OCI-LY7 (cell line): ENCODE measurements around the gene PCED1B.

Experiments used
- EZH2phosphoT487 ChIP-seq: fragments of 200-600 bp; sonication (generic); IDR thresholded peaks from 2 replicates; pipeline ENCODE4 v1.6.1; 2018; ENCODE audit warnings: low read depth, borderline replicate concordance, mild to moderate bottlenecking, mixed run types, antibody characterized with exemption, low read length, moderate library complexity, mixed read lengths
- TF ChIP-seq, protein P1 (sequence below): fragments of 200-600 bp; sonication (generic); conservative IDR thresholded peaks from 2 replicates; pipeline ENCODE4 v1.5.1; 2014; ENCODE audit warnings: mild to moderate bottlenecking, antibody characterized with exemption, low read length, moderate library complexity, mixed read lengths

DNA sequence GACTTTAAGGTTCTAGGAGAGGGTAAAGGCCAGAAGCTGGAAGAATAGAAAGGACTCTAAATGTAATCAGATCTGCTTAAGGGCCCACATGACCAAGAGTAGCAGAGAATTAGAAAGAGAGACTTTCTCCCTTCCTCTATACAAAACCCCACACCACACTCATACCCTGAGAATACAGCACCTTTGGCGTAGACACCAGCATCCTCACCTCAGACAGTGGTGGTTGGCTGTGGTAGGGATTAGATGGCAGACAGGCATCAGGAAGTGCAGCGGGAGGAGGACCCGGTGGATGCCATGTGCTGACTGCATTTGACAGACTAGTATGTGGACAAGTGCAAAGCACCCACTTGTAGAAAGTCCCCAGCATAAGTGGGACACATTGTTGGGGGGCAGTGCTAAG is 98.6 kb downstream of the PCED1B start:
- TF ChIP-seq, protein P1, sequence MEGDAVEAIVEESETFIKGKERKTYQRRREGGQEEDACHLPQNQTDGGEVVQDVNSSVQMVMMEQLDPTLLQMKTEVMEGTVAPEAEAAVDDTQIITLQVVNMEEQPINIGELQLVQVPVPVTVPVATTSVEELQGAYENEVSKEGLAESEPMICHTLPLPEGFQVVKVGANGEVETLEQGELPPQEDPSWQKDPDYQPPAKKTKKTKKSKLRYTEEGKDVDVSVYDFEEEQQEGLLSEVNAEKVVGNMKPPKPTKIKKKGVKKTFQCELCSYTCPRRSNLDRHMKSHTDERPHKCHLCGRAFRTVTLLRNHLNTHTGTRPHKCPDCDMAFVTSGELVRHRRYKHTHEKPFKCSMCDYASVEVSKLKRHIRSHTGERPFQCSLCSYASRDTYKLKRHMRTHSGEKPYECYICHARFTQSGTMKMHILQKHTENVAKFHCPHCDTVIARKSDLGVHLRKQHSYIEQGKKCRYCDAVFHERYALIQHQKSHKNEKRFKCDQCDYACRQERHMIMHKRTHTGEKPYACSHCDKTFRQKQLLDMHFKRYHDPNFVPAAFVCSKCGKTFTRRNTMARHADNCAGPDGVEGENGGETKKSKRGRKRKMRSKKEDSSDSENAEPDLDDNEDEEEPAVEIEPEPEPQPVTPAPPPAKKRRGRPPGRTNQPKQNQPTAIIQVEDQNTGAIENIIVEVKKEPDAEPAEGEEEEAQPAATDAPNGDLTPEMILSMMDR, result no peak
- TF ChIP-seq EZH2phosphoT487, result no peak
